ENCODE data around the gene PGAP2. TPM values are rescaled to one million over a fixed set of nuclear protein-coding genes. Genes with fewer than 3 reads are reported as not detected.

The PGAP2 gene
- total and polyA plus RNA-seq, 2 of the 4 experiments (the other 2 are of a cell fraction), result 10.6 to 31.3 TPM

- intact Hi-C loops (cut with micrococcal nuclease) (no loop called here), dilution Hi-C loops (cut with HindIII; ENCODE audit: low sequenced_read_pairs, unreplicated experiment) (no loop called here), in situ Hi-C loops (cut with MboI; ENCODE audit: low sequenced_read_pairs) (no loop called here)
- H3K4me3 ChIP-seq (ENCODE audit: insufficient read depth, low read depth, low read length), result no peak overlapping the region
- H2BK20ac ChIP-seq (ENCODE audit: low read depth, low read length), result no peak overlapping the region
- H4K5ac ChIP-seq (ENCODE audit: low read depth, low read length), result no peak overlapping the region
- no peak overlapping the region for H4K91ac ChIP-seq (ENCODE audit: insufficient read depth, low read depth, low read length)
- no peak overlapping the region for H2AK5ac ChIP-seq (ENCODE audit: low read depth, low read length)
- H2BK15ac ChIP-seq (ENCODE audit: low read depth, low read length), result no peak overlapping the region
- WGBS, 2 experiments (ENCODE audit: extremely low coverage in 2 of 2, insufficient read length in 1 of 2), result 100% methylated on average over 6 of the region's 7 CpGs; no CpG with 5 or more reads in 1 of the 2 experiments
- no peak overlapping the region for H3K9ac ChIP-seq (ENCODE audit: low read depth, low read length)
- no peak overlapping the region for H2BK120ac ChIP-seq (ENCODE audit: low read depth, low read length)
- POLR2A ChIA-PET (ENCODE audit: unreplicated experiment), result no interaction called here
- H3K4ac ChIP-seq (ENCODE audit: low read depth, low read length), result no peak overlapping the region
- CTCF ChIA-PET, result interaction anchor here (0.7 kb wide), 1 partner anchor 14 kb away, joined by 3 read pairs; the partner anchor contains the start of gene PGAP2
- H3K9me3 ChIP-seq (ENCODE audit: control insufficient read depth, insufficient read depth, low read length), result no peaks in the 10 kb centered on the region
- no peak overlapping the region for H2AK9ac ChIP-seq (replicated peaks; ENCODE audit: low read depth, low read length, poor library complexity)
- no peak for TF ChIP-seq MAZ (IDR thresholded peaks at IDR 0.05; ENCODE audit: borderline replicate concordance, low read depth, low read length)
- TF ChIP-seq POLR2A (IDR thresholded peaks at IDR 0.05; ENCODE audit: low read depth, low read length), result no peak
- no peak for TF ChIP-seq CEBPB (IDR thresholded peaks at IDR 0.05; ENCODE audit: low read depth, low read length)
- TF ChIP-seq NFE2L2 (IDR thresholded peaks at IDR 0.05; ENCODE audit: low read depth, low read length), result no peak
- TF ChIP-seq MAFK (IDR thresholded peaks at IDR 0.05; ENCODE audit: low read depth, low read length), result no peak
- TF ChIP-seq CTCF (conservative IDR thresholded peaks at IDR 0.05; ENCODE audit: low read depth, low read length), result no peak
- TF ChIP-seq RFX5 (IDR thresholded peaks at IDR 0.05; ENCODE audit: low read depth, low read length), result no peak
- TF ChIP-seq SMC3 (IDR thresholded peaks at IDR 0.05; ENCODE audit: low read depth, low read length), result no peak
- no peak for TF ChIP-seq RCOR1 (IDR thresholded peaks at IDR 0.05; ENCODE audit: insufficient replicate concordance, low read length)
- no peak for TF ChIP-seq FOS (IDR thresholded peaks at IDR 0.05; ENCODE audit: low read depth, low read length)
- TF ChIP-seq RAD21 (IDR thresholded peaks at IDR 0.05; ENCODE audit: low read length), result no peak
- TF ChIP-seq USF2 (IDR thresholded peaks at IDR 0.05; ENCODE audit: low read depth, low read length), result no peak
- TF ChIP-seq CHD1 (IDR thresholded peaks at IDR 0.05; ENCODE audit: low read depth, low read length), result no peak
- H3K14ac ChIP-seq (replicated peaks; ENCODE audit: low read depth, low read length), result no peak overlapping the region
- H3K9me1 ChIP-seq (ENCODE audit: insufficient read depth, low read length), result peaks cover 16% of the 10 kb centered on the region; the same call in 1 of the 2 replicates
- no peak overlapping the region for H3K27ac ChIP-seq (ENCODE audit: insufficient read depth, low read length)
- H3K23ac ChIP-seq (ENCODE audit: low read depth, low read length), result no peak overlapping the region
- no peak overlapping the region for H2BK5ac ChIP-seq (ENCODE audit: low read depth, low read length, poor library complexity, severe bottlenecking)
- H2AFZ ChIP-seq (replicated peaks; ENCODE audit: low read length, poor library complexity), result no peak overlapping the region
- H3K18ac ChIP-seq (ENCODE audit: low read depth, low read length), result no peak overlapping the region
- DNase-seq (no peak), ATAC-seq (ENCODE audit: low read depth) (no peak)
- H3K27me3 ChIP-seq (ENCODE audit: control insufficient read depth, insufficient read depth, low read length), result no peaks in the 10 kb centered on the region
- H3K79me1 ChIP-seq (ENCODE audit: low read depth in 1 of 2, low read length in 2 of 2), result peaks cover 5 to 18% of the 10 kb centered on the region in 2 experiments
- H4K20me1 ChIP-seq (ENCODE audit: insufficient read depth, low read length), result peaks cover 4% of the 10 kb centered on the region; the same call in 1 of the 2 replicates
- no TSS peak for BruUV-seq (replicated peaks)
- H3K4me1 ChIP-seq (ENCODE audit: control insufficient read depth, insufficient read depth, low read length), result peaks cover 4% of the 10 kb centered on the region
- H3K4me2 ChIP-seq (ENCODE audit: low read depth, low read length), result no peak overlapping the region
- H3K56ac ChIP-seq (ENCODE audit: extremely low read depth, insufficient read depth, low read length), result no peak overlapping the region
- no peak overlapping the region for H4K8ac ChIP-seq (ENCODE audit: low read depth in 2 of 2, low read length in 2 of 2)
- peaks cover 29% of the 10 kb centered on the region for H3K36me3 ChIP-seq (ENCODE audit: control insufficient read depth, insufficient read depth, low read length)
Measured at GRCh38 chr11:3822312-3822711, 14.0 kb downstream of the PGAP2 start.
